ENCODE data around the gene THAP7.

Gene THAP7

DNA sequence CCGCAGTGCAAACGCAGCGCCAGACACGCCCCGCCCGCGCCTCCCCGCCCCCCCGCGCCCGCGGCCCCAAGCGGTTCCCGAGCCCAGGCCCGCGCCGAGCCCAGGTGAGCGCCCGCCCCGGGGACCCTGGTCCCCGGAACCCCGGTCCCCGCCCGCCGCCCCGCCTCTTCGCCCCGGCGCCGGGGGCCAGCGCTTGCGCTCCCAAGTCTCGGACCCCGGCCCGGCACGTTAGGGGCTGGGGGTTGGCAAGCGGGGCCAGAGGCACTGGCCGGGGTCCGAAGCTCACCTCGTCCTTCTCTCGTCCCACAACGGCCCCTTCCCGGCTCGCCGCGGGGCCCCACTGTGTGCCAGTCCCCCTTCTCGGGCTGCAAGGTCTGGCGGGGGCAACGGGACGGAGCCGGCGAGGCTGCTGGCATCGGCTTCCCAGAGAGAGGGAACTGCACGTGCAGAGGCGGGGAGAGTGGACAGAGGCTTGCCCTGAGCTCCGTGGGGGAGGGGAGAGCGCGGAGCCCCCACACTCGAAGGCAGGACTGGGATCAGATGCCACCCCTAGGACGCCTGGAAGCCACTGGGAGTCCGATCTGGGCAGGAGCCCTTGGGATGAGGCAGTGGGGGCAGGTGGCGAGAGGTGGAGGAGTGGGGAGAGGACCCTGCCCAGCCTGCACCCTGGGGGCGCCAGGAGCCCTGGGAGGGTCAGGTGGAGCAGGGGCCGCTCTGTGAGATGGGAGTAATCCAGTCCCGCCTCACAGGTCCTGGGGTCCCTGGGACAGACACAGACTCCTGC is 36.6 kb downstream of the THAP7 start:
- in situ Hi-C loops (cut with MboI; ENCODE audit: low sequenced_read_pairs), result no loop called here

DNA sequence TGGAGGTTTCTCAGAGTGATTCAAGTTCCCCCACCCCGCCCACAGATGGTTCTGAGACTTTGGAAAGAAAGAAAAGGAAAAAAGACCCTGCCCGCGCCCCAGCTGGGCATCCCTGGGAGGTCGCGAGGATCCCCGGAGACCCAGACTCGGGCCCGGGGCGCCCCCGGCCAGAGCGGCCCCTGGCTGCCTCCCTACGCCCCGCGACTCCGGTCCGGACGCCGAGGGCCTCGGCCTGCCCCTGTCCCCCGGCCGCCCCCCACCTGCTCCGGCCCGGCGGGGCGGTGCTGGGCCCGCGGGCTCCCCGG is 37.2 kb downstream of the THAP7 start:
- in situ Hi-C loops (cut with MboI; ENCODE audit: low sequenced_read_pairs), result no loop called here

DNA sequence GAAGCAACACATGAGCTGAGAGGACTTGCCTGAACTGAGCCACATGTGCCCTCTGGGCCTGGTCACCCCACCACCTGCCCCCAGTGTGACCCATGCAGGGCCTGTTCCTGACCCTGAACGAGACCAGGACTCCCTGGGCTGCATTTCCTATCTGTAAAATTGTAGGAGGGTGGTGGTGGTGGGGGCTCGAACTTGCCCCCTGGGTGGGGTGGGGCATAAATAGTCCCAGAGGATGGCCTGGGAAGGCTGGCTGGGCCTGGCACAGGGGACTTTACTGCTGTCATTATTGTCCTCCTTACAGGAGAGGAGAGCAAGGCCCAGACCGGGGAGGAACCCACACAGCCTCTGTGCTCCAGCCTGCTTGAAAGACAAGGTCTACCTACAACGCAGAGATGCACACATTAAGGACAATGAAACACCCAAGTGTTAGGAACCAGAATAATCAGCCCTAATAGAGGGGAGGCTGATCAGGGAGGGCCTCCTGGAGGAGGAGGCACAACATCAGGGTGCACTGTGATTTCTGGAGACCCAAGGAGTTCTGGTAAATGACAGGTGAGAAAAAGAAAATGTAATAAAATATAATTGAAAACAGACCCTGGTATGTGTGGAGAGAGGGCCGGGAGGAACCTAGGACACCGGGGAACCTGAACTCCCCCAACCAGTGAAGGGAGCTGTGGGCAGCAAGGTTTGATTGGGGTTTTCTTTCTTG is 37.7 kb downstream of the THAP7 start:
- in situ Hi-C loops (cut with MboI; ENCODE audit: low sequenced_read_pairs), result no loop called here

DNA sequence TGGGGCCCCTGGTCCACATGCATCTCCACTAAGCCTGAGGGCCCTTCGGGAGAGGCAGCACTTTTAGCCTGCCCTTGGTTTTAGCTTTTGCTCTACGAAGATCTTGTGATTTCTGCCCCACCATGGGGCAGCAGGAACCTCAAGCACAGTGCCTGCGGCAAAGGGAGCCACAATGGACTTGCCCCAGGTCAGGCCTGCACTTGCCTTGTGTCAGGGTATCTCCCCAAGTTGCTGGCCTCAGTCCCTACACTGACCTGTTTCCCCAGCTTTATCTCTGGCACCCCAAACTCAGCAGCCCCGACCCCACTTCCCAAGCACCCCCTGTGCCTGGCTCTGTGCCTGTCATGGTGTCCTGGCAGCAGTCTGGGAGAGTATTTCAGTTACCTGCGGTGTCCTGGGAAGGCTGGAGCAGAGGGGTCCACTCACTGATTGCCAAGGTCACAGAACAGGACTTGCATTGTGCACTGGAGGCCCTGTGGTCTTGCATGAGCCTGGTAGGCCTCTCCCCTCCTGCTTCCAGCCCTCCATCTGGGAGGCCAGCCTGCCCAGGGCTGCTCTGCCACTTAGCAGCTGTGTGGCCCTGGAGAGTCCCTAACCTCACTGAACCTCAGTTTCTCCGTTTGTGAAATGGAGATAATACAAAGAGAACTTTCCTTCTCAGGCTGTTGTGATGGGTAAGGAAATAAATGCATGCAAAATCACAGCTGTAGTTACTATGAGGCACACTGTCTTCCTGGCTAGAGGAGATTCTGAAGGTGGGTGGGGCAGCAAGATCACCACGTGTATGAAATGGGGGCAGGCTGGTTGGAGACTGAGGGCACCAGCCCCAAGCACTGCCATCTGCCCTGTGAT is 38.5 kb downstream of the THAP7 start:
- in situ Hi-C loops (cut with MboI; ENCODE audit: low sequenced_read_pairs), result no loop called here

DNA sequence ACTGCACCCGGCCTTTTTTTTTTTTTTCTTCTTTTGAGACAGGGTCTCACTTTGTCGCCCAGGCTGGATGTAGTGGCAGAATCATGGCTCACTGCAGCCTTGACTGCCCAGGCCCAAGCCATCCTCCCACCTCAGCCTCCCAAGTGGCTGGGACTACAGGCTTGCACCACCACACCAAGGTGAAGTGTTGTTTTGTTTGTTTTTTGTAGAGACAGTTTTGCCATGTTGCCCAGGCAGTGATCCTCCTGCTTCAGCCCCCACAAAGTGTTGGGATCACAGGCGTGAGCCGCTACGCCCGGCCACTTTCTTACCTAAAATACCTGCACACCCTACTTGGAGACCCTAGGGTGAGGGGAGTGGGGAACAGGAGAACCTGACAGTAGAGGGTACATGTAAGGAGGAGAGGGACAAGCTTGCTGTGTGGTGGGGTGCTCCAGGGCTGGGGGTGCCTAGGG is 39.4 kb downstream of the THAP7 start:
- in situ Hi-C loops (cut with MboI; ENCODE audit: low sequenced_read_pairs), result no loop called here

DNA sequence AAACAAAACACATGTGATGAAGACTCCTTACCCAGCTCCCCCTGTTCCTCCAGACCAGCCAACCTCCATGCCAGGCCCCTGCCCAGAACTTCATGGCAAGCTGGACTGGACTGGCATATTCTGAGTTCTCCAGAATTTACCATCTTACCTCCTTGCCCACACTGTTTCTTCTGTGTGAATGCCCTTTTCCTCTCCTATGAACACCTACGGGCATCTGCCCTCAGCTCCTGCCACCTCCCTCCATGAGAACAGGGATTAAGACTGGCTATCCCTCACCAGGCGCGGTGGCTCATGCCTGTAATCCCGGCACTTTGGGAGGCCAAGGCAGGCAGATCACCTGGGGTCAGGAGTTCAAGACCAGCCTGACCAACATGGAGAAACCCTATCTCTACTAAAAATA is 41.3 kb downstream of the THAP7 start:
- in situ Hi-C loops (cut with MboI; ENCODE audit: low sequenced_read_pairs), result no loop called here

DNA sequence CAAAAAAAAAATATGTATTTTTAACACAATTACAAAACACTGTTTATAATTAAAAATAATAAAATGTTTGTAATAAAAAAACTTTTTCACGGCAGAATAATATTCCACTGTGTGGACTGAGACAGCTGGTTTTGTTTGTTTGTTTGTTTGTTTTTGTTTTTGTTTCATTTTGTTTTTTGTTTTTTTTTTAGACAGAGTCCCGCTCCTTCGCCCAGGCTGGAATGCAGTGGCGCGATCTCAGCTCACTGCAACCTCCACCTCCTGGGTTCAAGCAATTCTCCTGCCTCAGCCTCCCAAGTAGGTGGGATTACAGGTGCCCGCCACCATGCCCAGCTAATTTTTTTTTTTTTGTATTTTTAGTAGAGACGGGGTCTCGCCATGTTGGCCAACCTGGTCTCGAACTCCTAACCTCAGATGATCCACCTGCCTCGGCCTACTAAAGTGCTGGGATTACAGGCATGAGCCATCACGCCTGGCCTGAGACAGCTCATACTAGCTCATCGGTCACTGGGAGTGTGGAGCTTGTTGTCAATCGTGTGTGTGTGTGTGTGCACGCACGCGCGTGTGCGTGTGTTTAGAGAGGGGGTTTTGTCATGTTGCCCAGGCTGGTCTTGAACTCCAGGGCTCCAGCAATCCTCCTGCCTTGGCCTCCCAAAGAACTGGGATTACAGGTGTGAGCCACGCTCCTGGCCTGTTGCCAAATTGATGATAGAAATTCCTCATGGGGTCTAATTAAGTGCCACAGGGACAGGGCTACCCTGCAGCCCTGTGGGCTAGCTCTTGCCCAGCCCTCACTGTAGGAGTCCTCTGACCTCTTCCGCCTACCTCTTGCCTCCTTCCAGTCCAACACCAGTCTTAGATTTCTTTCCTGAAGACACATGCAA is 42.1 kb downstream of the THAP7 start:
- in situ Hi-C loops (cut with MboI; ENCODE audit: low sequenced_read_pairs), result no loop called here

DNA sequence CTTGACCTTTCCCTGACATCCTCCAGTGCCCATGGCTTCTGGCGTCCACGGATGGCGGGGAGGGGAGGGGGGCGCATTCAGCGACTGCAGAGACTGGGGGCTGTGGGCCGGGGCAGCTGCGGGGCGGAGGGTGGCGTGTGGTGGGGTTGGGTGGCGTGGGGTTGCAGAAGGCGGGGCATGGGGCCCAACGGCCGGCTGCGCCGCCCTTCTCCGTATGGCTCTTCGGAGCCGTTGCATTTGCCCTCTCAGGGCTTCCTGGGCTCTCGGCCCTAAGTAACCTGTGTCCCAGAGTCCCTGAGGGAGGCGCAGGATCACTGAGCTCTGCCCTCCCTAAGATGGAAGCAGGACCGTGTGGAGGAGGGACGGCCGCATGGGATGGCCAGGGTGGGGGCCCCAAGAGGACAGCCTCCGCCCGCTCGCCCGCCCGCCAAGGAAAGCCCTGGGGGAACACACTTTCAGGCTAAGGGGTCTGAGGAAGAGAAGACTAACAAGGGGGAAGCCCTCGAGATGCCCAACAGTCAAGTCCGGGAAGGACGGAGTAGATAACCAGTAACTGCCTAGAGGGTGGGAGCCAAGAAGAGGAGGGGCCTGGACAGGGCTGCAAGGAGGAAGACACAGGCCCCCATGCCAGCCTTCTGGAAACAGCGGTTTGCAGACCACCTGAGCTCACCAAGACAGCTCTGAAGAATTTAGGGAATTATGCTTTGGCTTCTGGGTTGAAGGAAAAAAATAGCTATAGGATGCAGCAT is 44.1 kb downstream of the THAP7 start:
- in situ Hi-C loops (cut with MboI; ENCODE audit: low sequenced_read_pairs), result no loop called here

DNA sequence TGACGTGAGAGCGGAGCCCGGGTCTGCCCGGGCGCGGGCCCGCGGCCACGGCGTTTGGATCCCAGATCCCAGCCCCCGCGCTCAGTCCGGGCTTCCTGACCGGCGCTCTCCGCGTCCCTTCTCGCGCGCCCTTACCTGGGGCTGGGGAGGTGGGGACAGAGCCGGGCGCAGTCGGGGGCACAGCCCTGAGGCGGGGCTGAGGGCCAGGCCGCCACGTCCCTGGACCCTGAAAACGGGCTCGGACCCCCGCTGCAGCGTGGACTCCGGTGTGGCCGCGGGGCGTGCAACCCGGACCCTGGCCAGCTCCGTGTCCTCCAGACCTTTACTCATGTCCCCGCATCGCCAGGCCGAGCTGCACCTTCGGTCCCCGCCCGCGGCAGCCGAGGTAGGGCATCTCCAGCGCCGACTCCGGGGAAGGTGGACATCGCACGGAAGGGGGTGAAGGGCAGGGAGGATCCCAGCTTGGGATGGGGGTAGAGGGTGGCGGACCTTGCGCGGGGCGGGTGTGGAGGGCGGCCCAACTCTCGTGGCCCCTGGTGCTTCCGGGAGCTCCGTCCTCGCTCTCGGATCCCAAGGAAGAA is 44.7 kb downstream of the THAP7 start:
- in situ Hi-C loops (cut with MboI; ENCODE audit: low sequenced_read_pairs), result no loop called here

DNA sequence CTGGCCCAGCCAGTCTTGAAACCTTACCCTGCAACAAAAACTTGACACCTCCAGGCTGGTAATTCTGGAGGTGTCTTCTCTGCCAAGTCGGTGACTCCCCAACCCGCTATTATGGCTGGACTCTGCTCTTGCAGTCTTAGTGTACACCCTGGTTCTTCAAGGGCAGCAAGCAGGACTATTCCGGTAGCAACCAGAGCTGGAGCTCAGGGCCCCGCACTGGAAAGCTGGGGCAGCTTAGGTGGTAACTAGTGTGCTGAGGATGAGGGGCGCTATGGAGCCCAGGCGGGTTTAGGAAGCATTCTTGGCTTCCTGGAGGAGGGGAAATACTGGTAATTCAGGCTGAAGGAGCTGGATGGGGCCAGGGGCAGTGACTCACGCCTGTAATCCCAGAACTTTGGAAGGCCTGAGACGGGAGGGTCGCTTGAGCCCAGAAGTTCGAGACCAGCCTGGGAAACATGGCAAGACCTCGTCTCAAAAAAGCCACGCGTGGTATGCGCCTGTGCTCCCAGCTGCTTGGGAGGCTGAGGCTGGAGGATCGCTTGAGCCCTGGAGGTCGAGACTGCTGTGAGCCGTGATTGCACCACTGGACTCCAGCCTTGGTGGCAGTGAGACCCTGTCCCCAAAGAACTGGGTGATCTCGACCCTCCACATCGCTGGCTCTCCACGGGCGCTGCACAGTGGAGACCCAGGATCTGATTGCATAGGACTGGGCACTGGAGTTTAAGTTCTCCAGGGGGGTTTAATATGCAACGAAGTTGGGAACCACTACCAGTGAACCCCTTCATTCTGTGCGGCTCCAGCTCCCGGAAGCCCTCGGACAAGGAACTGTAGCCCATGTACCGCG is 45.4 kb downstream of the THAP7 start:
- in situ Hi-C loops (cut with MboI; ENCODE audit: low sequenced_read_pairs), result no loop called here

DNA sequence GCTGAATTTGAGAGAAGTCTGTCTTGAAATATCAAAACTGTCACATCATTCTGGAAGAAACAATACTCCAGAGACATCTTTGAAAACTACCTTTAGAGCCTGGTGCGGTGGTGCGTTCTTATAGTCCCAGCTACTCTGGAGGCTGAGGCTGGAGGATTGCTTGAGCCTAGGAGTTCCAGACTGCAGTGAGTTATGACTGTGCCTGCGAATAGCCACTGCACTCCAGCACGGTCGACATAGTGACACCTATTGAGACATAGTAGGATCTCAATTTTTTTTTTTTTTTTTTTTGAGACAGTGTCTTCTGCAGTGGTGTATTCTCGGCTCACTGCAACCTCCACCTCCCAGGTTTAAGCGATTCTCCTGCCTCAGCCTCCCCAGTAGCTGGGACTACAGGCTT is 46.4 kb downstream of the THAP7 start:
- in situ Hi-C loops (cut with MboI; ENCODE audit: low sequenced_read_pairs), result no loop called here

DNA sequence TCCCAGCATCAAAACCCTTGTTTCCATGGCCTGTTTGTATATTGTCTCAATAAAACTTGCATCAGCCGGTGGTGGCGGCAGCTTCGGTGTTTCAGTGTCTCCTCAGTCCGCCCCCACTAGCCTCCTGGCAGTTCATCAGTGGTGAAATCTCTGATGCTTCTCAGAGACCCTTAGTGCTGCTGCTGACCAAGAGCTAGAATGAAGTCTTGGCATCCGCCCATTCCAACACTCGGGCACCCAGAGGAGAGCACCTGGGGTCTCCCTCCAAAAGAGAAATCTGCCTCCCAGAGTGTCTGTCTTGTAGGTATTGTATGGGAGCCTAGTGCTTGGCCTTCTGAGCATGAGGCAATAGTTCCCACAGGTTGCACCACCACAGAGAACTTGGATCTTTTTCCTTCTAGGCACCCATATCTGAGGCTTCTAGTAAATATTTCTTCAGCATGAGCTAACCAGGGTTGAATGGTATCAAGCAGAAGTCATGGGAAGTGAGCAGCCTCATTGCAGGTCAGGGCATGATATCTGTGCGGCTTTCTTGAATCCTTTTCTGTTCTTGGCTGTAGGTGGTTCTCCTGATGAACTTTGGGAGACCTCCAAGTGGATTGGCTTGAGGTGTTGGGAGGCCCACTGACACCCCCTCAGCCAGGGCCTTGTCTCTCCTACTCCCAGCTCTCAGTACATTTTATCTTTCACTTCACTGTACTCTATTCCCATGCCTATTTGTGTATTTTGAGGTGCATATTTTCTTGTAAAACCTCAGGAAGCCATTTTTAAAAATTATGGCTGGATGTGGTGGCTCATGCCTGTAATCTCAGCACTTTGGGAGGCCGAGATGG is 48.0 kb downstream of the THAP7 start:
- in situ Hi-C loops (cut with MboI; ENCODE audit: low sequenced_read_pairs), result no loop called here

DNA sequence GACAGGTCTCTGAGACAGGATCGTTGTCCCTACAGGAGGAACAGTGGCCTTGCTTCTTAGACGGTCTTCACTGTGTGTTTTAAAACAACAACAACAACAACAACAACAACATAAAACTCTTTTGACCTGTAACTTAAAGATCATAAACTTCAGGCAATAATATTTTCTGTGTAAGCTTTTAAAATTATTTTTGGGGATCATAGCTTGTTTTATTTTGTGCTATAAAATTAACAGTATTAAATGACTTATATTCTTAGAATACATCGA is 48.6 kb downstream of the THAP7 start:
- in situ Hi-C loops (cut with MboI; ENCODE audit: low sequenced_read_pairs), result no loop called here

DNA sequence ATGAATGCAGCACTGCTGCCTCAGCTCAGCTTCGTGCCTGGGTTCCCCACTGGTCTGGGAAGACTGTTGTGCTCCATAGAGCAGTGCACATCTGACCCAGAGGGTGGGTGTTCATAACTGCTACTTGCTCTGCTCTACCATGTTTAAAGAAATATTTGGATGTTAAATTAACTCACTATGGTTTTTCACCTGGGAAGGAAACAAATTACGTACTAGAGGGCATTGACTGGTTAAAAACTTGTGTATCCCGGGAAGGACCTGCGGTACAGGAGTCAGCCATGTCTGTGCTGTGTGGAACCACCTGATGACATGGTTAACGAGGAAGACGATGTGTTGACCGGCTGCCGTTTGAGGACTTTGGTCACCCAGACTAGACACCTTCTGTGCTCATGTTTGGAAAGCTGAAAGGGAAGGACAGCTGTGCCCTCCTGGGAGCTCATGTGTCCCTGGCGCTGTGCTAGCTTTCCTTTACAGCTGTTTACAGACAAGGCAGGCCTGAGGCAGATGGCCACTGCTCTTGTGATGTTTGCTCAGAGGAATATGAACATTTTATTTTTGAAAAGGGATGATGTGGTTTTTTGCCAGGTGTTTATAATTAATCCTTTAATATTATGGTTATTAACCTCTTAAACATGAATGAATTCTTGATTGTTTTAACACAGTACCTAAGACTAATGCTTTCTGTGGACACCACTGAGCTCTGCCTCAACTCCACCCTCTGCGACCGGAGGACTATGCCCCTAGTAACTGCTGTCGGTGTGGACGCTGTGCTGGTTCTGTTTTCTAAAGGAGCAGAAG is 49.2 kb downstream of the THAP7 start:
- in situ Hi-C loops (cut with MboI; ENCODE audit: low sequenced_read_pairs), result no loop called here

DNA sequence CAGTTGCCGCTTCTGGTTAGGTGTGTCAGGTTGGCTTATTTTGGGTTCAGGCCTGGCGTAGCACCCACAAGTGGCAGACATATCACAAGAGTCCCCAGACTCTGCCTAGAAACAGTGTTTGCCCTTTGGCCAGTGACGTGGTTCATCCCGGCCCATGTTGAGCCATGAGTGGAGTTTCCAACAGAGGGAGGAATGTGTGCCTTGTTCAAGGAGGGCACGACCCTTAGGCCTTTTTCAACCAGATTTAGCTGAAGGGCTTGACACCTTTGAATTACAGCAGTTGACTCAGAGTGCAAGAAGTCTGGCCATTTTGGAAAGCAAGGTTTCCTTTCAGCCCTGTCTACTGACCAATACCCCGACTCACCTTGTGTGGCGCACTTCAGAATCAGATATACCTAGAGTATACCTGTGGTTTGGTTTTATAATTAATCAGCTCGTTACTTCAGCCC is 50.0 kb downstream of the THAP7 start:
- in situ Hi-C loops (cut with MboI; ENCODE audit: low sequenced_read_pairs), result no loop called here

DNA sequence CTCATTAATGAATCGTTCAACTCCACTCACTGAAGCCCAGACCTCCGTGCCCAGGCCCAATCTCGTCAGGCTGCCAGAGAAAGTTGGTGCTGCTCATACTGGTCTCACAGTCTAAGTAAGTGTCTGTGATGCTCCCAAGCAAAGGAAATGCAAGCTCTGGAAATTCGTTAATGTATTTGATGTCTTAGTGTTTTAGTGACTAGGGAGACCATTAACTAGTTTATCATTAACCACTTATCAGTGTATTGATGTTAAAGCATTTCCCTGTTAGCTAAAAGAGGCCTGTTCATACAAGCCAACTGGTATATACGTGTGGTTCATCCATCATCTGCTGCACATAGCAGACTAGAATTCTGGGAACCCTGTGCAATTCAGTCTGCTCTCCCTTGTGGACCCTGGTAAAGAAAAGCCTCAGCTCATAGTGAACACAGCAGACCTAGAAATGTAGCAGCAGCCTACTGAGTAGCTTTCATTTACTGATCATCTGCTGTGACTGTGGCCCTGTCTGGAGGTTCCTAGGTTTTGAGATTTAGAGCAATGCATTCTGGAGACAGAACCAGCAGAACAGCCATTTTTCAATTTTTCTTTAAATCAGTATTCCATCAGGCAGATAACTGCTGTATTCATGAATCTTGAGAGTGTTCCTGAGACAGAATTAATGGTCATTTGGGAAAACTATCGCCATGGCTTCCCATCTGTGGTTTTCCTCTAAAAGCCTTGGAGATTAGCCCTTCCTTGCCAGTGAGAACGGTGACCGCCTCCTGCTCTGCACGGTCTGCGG is 50.6 kb downstream of the THAP7 start:
- in situ Hi-C loops (cut with MboI; ENCODE audit: low sequenced_read_pairs), result no loop called here

Data from HL-60/S4 (cell line).